Measurements from ENCODE around the gene PIAS3.

The PIAS3 gene

DNA sequence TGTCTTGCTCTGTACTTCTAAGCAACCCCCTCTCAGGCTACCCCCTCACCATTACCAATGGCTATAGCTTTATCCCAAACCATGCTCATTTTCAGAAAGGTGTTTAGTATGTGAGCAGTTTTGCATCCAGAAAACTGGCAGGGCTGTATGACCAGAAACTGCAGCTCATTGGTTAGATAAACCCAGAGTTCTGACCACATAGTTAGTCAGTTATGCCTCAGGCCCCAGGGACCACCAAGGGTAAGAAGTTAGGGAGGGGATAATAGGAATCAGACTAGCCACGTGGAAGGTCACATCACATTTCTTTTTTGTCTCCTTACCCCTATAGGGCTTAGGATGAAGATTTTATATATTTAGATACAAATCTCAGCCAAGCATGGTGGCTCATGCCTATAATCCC is 49.8 kb upstream of the PIAS3 start:
- Histone ChIP-seq H3K27ac (ENCODE audit: extremely low read depth, low read depth, low read length) (no peak overlapping the region), H3K9me3 (ENCODE audit: control insufficient read depth, insufficient read depth, low read depth, low read length) (no peaks in the 10 kb centered on the region), H3K36me3 (ENCODE audit: control insufficient read depth in 2 of 2, insufficient read depth in 1 of 2, low read length in 2 of 2) (peaks cover 0 to 26% of the 10 kb centered on the region in 2 experiments; a peak in 1 of 3 replicates), H3K4me1 (ENCODE audit: control insufficient read depth, insufficient read depth, low read length) (no peaks in the 10 kb centered on the region), H3K4me3 (ENCODE audit: low read depth, low read length) (no peak overlapping the region)
- TF ChIP-seq ZNF571 (tag by site-specific recombination; IDR thresholded peaks at IDR 0.05) (no peak), HOXD13 (CRISPR knock-in tag; IDR thresholded peaks at IDR 0.05; ENCODE audit: borderline replicate concordance) (no peak), ZNF548 (tag by site-specific recombination; IDR thresholded peaks at IDR 0.05) (no peak), ZBTB1 (tag by site-specific recombination; IDR thresholded peaks at IDR 0.05) (no peak), ZBTB17 (tag by site-specific recombination; IDR thresholded peaks at IDR 0.05) (no peak), ZNF558 (tag by site-specific recombination; IDR thresholded peaks at IDR 0.05) (no peak), ZNF266 (tag by site-specific recombination; IDR thresholded peaks at IDR 0.05; ENCODE audit: low read depth) (no peak), MZF1 (tag by site-specific recombination; IDR thresholded peaks at IDR 0.05; ENCODE audit: borderline replicate concordance) (no peak), ZNF341 (tag by site-specific recombination; IDR thresholded peaks at IDR 0.05; ENCODE audit: low read depth) (no peak), SP2 (tag by site-specific recombination; IDR thresholded peaks at IDR 0.05) (no peak)
- TF ChIP-seq, protein P1, sequence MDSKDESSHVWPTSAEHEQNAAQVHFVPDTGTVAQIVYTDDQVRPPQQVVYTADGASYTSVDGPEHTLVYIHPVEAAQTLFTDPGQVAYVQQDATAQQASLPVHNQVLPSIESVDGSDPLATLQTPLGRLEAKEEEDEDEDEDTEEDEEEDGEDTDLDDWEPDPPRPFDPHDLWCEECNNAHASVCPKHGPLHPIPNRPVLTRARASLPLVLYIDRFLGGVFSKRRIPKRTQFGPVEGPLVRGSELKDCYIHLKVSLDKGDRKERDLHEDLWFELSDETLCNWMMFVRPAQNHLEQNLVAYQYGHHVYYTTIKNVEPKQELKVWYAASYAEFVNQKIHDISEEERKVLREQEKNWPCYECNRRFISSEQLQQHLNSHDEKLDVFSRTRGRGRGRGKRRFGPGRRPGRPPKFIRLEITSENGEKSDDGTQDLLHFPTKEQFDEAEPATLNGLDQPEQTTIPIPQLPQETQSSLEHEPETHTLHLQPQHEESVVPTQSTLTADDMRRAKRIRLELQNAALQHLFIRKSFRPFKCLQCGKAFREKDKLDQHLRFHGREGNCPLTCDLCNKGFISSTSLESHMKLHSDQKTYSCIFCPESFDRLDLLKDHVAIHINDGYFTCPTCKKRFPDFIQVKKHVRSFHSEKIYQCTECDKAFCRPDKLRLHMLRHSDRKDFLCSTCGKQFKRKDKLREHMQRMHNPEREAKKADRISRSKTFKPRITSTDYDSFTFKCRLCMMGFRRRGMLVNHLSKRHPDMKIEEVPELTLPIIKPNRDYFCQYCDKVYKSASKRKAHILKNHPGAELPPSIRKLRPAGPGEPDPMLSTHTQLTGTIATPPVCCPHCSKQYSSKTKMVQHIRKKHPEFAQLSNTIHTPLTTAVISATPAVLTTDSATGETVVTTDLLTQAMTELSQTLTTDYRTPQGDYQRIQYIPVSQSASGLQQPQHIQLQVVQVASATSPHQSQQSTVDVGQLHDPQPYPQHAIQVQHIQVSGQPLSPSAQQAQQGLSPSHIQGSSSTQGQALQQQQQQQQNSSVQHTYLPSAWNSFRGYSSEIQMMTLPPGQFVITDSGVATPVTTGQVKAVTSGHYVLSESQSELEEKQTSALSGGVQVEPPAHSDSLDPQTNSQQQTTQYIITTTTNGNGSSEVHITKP (tag by site-specific recombination; IDR thresholded peaks at IDR 0.05): no peak
- TF ChIP-seq, protein P2, sequence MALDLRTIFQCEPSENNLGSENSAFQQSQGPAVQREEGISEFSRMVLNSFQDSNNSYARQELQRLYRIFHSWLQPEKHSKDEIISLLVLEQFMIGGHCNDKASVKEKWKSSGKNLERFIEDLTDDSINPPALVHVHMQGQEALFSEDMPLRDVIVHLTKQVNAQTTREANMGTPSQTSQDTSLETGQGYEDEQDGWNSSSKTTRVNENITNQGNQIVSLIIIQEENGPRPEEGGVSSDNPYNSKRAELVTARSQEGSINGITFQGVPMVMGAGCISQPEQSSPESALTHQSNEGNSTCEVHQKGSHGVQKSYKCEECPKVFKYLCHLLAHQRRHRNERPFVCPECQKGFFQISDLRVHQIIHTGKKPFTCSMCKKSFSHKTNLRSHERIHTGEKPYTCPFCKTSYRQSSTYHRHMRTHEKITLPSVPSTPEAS (tag by site-specific recombination; IDR thresholded peaks at IDR 0.05): no peak
- TF ChIP-seq, protein P3, sequence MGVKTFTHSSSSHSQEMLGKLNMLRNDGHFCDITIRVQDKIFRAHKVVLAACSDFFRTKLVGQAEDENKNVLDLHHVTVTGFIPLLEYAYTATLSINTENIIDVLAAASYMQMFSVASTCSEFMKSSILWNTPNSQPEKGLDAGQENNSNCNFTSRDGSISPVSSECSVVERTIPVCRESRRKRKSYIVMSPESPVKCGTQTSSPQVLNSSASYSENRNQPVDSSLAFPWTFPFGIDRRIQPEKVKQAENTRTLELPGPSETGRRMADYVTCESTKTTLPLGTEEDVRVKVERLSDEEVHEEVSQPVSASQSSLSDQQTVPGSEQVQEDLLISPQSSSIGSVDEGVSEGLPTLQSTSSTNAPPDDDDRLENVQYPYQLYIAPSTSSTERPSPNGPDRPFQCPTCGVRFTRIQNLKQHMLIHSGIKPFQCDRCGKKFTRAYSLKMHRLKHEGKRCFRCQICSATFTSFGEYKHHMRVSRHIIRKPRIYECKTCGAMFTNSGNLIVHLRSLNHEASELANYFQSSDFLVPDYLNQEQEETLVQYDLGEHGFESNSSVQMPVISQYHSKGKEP (tag by site-specific recombination; IDR thresholded peaks at IDR 0.05): no peak
- TF ChIP-seq, protein P4, sequence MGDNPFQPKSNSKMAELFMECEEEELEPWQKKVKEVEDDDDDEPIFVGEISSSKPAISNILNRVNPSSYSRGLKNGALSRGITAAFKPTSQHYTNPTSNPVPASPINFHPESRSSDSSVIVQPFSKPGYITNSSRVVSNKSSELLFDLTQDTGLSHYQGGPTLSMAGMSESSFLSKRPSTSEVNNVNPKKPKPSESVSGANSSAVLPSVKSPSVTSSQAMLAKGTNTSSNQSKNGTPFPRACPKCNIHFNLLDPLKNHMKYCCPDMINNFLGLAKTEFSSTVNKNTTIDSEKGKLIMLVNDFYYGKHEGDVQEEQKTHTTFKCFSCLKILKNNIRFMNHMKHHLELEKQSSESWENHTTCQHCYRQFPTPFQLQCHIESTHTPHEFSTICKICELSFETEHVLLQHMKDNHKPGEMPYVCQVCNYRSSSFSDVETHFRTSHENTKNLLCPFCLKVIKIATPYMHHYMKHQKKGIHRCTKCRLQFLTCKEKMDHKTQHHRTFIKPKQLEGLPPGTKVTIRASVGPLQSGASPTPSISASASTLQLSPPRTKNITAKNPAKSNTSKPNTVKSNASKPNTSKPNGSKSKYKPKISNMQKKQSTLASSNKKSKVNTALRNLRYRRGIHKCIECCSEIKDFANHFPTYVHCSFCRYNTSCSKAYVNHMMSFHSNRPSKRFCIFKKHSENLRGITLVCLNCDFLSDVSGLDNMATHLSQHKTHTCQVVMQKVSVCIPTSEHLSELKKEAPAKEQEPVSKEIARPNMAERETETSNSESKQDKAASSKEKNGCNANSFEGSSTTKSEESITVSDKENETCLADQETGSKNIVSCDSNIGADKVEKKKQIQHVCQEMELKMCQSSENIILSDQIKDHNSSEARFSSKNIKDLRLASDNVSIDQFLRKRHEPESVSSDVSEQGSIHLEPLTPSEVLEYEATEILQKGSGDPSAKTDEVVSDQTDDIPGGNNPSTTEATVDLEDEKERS (tag by site-specific recombination; IDR thresholded peaks at IDR 0.05): no peak
- POLR2A ChIA-PET: interaction anchor here (1.1 kb wide), 1 partner anchor 16 kb away, joined by 9 read pairs; no protein-coding TSS in a partner anchor
- CTCF ChIA-PET: interaction anchor here (0.6 to 10.0 kb wide), 7 partner anchors 9 to 104 kb away, joined by 3 to 222 read pairs (median 4); partner anchors contain the start of genes ANKRD35, NUDT17 and RBM8A

Data from HEK293 (cell line).